H54 (cell line): Measurements from ENCODE around the gene EFR3B.

Source experiments
- DNase-seq: peaks from one replicate; pipeline ENCODE4 v3.0.0; 2011; ENCODE audit warnings: low spot score, mixed read lengths; ENCODE audit not compliant: insufficient read length
- FAIRE-seq: peaks from 3 replicates; lab custom pipeline; 2011; peaks lifted over from hg19 to GRCh38; lab: Jason Lieb, UNC
- POLR2A ChIP-seq: IDR thresholded peaks from 2 replicates; pipeline ENCODE4 v1.6.1; 2011; ENCODE audit warnings: low read depth, mild to moderate bottlenecking, low read length

Gene EFR3B

DNA sequence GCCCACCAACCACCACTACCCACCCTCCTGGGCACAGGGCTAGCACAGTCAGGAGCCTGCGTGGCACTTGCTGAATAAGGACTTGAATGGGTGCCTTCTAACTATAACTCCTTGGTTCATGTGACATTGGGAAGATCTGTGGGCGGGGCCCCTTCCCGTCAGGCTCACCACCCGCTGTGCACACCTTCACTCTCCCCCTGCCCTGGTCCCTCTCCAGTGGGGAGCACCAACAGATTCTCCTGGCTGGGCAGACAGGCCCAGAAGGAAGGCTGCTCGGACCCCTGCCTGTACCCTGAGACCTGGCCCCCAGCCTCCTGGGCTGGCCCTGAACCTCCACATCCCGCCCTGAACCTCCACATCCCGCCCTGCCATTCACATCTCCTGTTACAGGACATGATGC is 159.9 kb downstream of the EFR3B start:
- no peak for DNase-seq
- no peak for FAIRE-seq
- no peak for TF ChIP-seq POLR2A

DNA sequence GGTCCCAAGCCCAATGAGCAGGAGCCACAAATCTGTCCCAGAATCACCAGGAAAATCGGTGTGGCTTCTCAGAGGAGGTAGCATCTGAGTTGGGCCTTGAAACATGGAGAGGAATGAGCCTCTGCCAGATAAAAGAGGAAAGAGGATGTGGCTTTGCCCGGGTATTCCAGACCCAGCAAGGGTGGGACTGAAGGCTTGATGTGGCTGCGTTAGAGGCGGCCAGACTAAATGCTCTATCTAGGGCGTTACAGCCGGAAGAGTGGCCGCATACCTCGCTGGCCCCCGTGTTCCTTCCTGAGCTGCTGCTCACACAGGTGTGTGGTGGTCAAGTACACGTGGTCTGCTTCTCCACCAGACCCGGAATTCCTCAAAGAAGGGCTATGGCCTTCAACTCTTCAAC is 160.4 kb downstream of the EFR3B start:
- FAIRE-seq (no peak), DNase-seq (no peak)
- no peak for TF ChIP-seq POLR2A

DNA sequence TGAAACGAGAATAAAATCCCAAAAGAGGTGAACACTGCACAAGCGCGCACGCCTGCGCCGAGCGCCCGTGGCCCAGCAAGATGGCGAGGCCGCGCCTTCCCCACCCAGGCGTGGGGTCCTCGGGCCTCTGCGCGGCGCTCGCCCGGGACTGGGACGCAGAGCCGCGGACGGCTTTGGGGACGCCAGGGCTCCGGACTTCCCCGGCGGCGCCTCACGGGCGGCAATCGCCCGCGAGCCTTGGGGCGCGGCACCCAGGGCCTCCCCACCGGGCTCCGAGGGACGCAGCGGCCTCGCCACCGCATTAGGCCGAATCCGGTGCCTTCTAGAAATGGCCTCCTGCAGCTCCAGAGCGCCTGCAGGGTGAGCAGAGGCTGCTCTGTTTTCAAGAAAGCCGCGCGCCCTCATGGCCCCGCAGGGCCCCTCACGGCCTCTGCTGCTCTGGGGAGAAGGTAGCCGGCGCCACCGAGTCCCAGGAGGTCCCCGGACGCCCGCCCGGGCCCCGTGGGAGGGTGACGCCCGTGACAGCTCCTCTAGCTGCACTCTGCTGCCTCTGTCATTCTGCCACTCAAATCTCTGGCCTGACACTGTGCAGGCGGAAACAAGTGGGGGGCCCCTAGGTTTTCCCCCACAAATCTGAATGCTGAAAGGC is 162.4 kb downstream of the EFR3B start:
- DNase-seq = no peak
- no peak for FAIRE-seq
- no peak for TF ChIP-seq POLR2A

DNA sequence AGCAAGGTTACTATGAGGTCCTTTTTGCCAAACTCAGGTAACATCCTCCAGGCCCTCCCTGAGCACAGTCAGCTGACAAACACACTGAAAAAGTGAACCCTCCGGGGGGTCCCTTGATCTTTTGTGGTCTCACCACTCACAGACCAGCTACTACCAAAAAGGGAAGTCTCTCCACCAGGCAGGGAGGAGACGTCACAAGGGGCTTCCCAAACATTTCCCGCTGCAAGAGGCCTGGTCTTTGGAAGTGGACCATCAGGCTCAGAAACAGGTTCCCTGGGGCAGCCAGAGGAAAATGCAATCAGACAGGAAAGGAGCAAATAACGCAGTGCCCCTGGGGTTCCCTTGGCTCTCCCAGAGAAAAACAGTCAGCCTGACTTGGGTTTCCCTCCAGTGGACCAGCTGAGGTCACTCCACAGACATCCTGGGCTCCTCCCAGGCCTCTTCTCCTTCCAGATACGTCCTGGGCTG is 165.2 kb downstream of the EFR3B start:
- FAIRE-seq (no peak), DNase-seq (no peak)
- no peak for TF ChIP-seq POLR2A
